GM20000 (cell line): Measurements from ENCODE around the gene MECR.
"Not testable (repeated sequence)": the region's sequence is repeated elsewhere in the genome, so short reads cannot be mapped to it uniquely, and the experiment has no call there.

Source experiments
- DNase-seq: peaks from one replicate; pipeline ENCODE4 v3.0.0; 2012; ENCODE audit warnings: low spot score
- CTCF ChIP-seq: IDR thresholded peaks from 2 replicates; pipeline ENCODE4 v1.5.1; 2012; ENCODE audit warnings: mild to moderate bottlenecking, control low read depth; ENCODE audit errors: extremely low read depth, missing control alignments

MECR gene

GRCh38 chr1:29233693-29234092 lies 3.0 kb upstream of the MECR start:
- DNase-seq = no peak
- TF ChIP-seq CTCF = no peak

- TF ChIP-seq CTCF = no peak
- DNase-seq = no peak
Measured at GRCh38 chr1:29232387-29232786, 1.7 kb upstream of the MECR start.

- no peak for DNase-seq
- no peak for TF ChIP-seq CTCF
Measured at GRCh38 chr1:29230204-29230552, 556 bp downstream of the MECR start.

GRCh38 chr1:29227511-29227910 lies 3.2 kb downstream of the MECR start:
- TF ChIP-seq CTCF = no peak
- no peak for DNase-seq

- DNase-seq = no peak
- no peak for TF ChIP-seq CTCF
Measured at GRCh38 chr1:29225361-29225760, 5.4 kb downstream of the MECR start.

GRCh38 chr1:29224356-29224837 lies 6.3 kb downstream of the MECR start:
- no peak for DNase-seq
- TF ChIP-seq CTCF = no peak

GRCh38 chr1:29223521-29223920 lies 7.2 kb downstream of the MECR start:
- no peak for DNase-seq
- no peak for TF ChIP-seq CTCF

GRCh38 chr1:29222686-29223085 lies 8.0 kb downstream of the MECR start:
- TF ChIP-seq CTCF = no peak
- no peak for DNase-seq

- DNase-seq = not testable (repeated sequence)
Measured at GRCh38 chr1:29222260-29222659, 8.5 kb downstream of the MECR start.
